HG02943 (cell line): ENCODE results near the gene SPRY4.
"Not testable (repeated sequence)": the region's sequence is repeated elsewhere in the genome, so short reads cannot be mapped to it uniquely, and the experiment has no call there.

Experiments
- ATAC-seq: cut with Tn5 transposase; IDR thresholded peaks from one replicate; pipeline ENCODE4 v1.9.1; 2021; ENCODE audit warnings: mild to moderate bottlenecking, low read depth, moderate library complexity; ENCODE audit not compliant: unreplicated experiment

SPRY4 gene, protein sequence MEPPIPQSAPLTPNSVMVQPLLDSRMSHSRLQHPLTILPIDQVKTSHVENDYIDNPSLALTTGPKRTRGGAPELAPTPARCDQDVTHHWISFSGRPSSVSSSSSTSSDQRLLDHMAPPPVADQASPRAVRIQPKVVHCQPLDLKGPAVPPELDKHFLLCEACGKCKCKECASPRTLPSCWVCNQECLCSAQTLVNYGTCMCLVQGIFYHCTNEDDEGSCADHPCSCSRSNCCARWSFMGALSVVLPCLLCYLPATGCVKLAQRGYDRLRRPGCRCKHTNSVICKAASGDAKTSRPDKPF

GRCh38 chr5:142324871-142325724 is at the start of gene SPRY4:
SPRY4 (minus strand) TSS chr5:142325021; CDS start chr5:142315108, 9,913 bp downstream.
- ATAC-seq = peak; percentile 66

DNA sequence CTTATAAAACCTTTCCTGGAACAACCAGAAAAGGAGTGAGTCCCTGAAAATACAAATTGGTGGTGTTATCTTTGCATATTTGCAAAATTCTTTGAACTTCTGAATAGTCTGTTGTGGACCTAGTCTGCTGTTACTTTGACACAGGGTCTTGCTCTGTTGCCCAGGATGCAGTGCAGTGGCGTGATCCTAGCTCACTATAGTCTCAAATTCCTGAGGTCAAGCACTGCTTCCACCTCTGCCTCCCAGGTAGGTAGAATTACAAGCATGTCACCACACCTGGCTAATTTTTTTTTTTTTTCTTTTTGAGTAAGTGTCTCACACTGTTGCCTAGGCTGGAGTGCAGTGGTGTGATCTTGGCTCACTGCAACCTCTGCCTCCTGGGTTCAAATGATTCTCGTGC is 43.7 kb upstream of the SPRY4 start:
- ATAC-seq = no peak

DNA sequence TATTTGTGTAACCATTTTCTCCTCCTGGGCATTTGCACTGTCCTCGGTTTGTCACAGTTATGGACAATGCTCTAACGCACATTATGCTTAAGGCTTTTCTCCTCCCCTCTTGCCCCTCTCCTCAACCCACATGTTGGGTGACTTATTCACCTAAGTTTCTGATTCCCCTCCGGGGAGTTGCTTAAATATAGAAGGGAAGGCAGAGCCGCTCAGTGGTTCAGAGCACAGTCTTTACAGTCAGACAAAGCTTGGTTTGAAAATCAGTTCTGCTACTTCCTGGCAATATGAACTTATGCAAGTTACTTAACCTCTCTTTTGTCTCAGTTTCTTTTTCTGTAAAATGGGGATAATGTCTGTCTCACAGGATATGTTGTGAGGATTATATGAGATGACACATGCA is 41.2 kb upstream of the SPRY4 start:
- ATAC-seq = no peak

GRCh38 chr5:142364251-142365145 is 39.7 kb upstream of the SPRY4 start:
- peak; percentile 50 for ATAC-seq

GRCh38 chr5:142363619-142363963 is 38.8 kb upstream of the SPRY4 start:
- no peak for ATAC-seq

DNA sequence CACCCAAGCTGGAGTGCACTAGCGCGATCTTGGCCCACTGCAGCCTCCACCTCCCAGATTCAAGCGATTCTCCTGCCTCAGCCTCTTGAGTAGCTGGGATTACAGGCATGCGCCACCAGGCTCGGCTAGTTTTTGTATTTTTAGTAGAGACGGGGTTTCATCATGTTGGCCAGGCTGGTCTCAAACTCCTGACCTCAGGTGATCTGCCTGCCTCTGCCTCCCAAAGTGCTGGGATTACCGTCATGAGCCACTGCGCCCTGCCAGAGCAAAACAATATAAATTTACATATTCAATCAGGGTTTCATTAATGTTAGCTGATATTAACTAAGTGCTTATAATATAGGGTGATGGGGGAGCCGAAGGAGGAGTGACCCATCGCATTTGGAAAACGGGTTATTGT is 37.4 kb upstream of the SPRY4 start:
- ATAC-seq = not testable (repeated sequence)

DNA sequence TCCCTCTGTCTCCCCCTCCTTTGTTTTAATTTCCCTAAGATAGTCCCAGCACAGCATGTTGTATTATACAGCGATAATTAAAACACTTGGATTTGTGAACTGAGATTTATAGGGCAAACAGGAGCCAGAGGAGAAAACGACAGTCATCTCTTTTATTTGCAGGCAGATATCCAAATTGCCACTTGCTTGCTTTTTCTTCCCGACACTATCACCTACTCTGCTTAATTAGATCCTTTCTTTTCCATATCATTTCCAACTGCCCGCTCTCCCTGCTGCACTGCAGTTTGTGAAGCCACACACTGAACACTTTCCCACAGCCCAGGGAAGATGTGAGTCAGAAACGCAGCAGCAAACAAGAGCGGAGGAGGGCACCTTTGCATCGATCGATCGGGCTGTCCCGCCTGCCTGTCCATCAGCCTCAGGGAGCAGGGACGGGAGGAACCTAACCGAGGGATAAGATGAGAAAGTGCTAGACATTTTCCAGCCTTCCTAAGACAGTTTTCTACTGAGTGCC is 35.8 kb upstream of the SPRY4 start:
- ATAC-seq = no peak

- ATAC-seq = no peak
Measured at GRCh38 chr5:142360051-142360498, 35.3 kb upstream of the SPRY4 start.

GRCh38 chr5:142358648-142359047 is 33.8 kb upstream of the SPRY4 start:
- no peak for ATAC-seq

- no peak for ATAC-seq
Measured at GRCh38 chr5:142358121-142358520, 33.3 kb upstream of the SPRY4 start.

DNA sequence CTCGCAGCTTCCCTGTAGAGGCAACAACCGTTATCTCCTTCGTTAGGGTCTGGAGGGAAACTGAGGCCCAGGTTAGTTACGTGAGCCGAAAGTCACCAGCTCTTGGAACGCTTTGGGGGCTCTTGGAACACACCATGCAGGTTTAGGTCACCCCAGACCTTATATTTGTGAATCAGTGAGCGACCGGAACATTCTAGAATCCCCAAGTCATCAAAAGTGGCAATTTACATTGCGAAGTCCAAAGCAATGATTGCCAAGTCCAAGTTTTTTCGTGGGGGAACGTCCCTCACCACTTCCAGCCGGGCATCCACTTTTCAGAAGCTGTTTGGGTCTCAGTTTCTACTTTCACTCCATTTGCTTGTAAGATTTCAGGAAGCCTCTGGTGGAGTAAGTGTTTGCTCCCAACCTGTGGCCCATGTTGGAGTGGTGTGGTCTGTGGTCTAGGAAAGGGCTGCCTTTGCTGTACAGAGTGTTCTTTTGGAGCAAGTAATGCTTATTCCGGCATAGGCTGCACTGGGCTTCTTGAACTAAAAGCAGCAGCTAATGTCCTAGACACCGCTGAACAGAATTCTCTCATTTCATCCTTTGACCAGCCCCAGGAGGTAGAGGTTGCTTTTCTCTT is 32.8 kb upstream of the SPRY4 start:
- no peak for ATAC-seq

- ATAC-seq = peak; percentile 87
Measured at GRCh38 chr5:142356716-142357468, 32.1 kb upstream of the SPRY4 start.

GRCh38 chr5:142356349-142356715 is 31.5 kb upstream of the SPRY4 start:
- no peak for ATAC-seq

DNA sequence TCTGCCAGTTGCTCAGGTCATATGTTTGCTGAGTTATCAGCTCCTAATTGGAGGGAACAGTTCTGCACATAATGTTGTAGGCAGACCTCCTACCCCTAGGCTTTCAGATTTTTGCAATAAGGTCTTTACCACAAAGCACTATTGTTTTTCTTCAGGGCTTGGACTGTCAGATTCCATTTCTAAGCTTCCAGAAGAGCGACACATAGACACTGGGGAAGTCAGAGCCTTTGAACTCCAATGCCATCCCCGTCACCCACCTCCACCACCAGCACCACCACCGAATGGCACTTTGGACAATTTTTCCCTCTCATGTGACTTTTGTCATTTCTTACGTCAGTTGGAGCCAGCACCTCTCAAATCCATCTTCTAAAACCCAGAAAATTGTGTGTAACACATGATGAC is 28.3 kb upstream of the SPRY4 start:
- no peak for ATAC-seq

DNA sequence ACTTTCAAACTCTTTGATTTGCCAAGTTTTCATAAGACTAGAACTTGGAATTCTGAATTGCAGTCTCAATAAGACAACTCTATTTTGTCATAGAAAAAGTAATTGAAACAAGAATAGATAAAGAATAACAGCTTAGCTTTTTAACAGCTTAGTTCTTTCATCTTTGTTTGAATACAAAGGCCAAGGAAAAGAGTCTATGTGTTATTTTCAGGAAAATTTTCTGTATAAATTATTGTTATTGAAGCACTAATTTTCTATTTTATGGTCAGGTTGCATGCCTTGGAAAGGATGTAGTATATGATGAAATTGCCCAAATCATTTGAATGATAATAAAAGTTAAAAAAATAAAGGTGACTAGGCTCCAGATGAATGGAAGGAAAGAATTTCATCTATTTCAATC is 25.2 kb upstream of the SPRY4 start:
- no peak for ATAC-seq

- no peak for ATAC-seq
Measured at GRCh38 chr5:142346706-142347105, 21.9 kb upstream of the SPRY4 start.

- not testable (repeated sequence) for ATAC-seq
Measured at GRCh38 chr5:142344915-142345314, 20.1 kb upstream of the SPRY4 start.

DNA sequence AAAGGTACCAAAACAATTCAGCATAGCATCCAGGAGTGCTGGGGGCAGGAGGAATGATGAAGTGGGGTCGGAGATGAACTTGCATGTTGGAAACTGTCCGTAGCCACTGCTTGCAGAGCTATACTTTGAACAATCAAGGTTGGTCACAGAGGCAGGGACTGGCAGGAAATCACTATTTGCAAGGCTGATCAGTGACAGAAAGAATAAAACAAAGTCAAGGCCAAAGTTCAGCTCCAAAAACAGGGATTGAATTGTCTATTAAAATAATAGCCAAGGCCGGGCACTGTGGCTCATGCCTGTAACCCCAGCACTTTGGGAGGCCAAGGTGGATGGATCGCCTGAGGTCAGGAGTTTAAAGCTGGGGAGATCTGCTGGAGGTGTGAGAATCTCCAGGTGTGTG is 18.7 kb upstream of the SPRY4 start:
- ATAC-seq = no peak

- ATAC-seq = no peak
Measured at GRCh38 chr5:142342128-142342981, 17.5 kb upstream of the SPRY4 start.
